A549 (cell line): ENCODE results near the gene TCF12. TPM values are rescaled to one million over a fixed set of nuclear protein-coding genes. Genes with fewer than 3 reads are reported as not detected.

Source experiments
- ATAC-seq, 2 experiments: fragments of 200-7000 bp in 1 of 2; fragments of >200 bp in 1 of 2; cut with Nextera tagmentation in 1 of 2; cut with Tn5 transposase in 1 of 2; 3 replicates each; pipeline versions ENCODE4 v1.8.0 to v1.9.1; 2018 to 2020; ENCODE audit warnings: mild to moderate bottlenecking in 1 of 2, moderate library complexity in 1 of 2
- CTCF ChIA-PET: fragments of 300-600 bp; sonication (Branson Sonifier 250); formaldehyde crosslinking; extraction: SDS; loops from one replicate; lab custom pipeline; 2021; ENCODE audit warnings: antibody characterized with exemption, inconsistent platforms; lab: Yijun Ruan, JAX
- POLR2A ChIA-PET: fragments of 350-600 bp; formaldehyde crosslinking; extraction: SDS; loops from one replicate; lab custom pipeline; 2021; ENCODE audit warnings: antibody characterized with exemption, inconsistent platforms; lab: Yijun Ruan, JAX
- DNase-seq, 2 experiments: peaks; one replicate each; pipeline versions ENCODE4 v3.0.0 to v3.0.0-alpha.2; 2011 to 2016; ENCODE audit warnings: low read depth in 1 of 2, low spot score in 1 of 2
- FAIRE-seq: peaks from 2 replicates; lab custom pipeline; 2011; peaks lifted over from hg19 to GRCh38; lab: Jason Lieb, UNC
- H3K27ac ChIP-seq, 2 experiments: fragments of >200 bp; sonication (Bioruptor Twin); formaldehyde crosslinking; 3 replicates each; pipeline ENCODE4 v1.5.1; 2016 to 2017
- H3K4me1 ChIP-seq: fragments of >200 bp; sonication (Bioruptor Twin); formaldehyde crosslinking; 3 replicates; pipeline ENCODE4 v1.6.1; 2016
- H3K4me2 ChIP-seq: fragments of >200 bp; sonication (Bioruptor Twin); formaldehyde crosslinking; 3 replicates; pipeline ENCODE4 v1.6.1; 2016
- H3K4me3 ChIP-seq: fragments of >200 bp; sonication (Bioruptor Twin); formaldehyde crosslinking; 3 replicates; pipeline ENCODE4 v1.5.1; 2016
- H3K9me3 ChIP-seq: fragments of >200 bp; sonication (Bioruptor Twin); formaldehyde crosslinking; 3 replicates; pipeline ENCODE4 v1.6.1; 2016
- ATOH8 ChIP-seq: fragments of 250-450 bp; sonication (Bioruptor Pico); IDR thresholded peaks from 2 replicates; pipeline ENCODE4 v1.5.0; 2020; ENCODE audit warnings: low read depth, mild to moderate bottlenecking, moderate library complexity
- BCL3 ChIP-seq: fragments of >200 bp; sonication (Bioruptor Twin); formaldehyde crosslinking; IDR thresholded peaks from 3 replicates; pipeline ENCODE4 v1.6.1; 2016
- CBX8 ChIP-seq: fragments of 200-600 bp; sonication (generic); IDR thresholded peaks from 2 replicates; pipeline ENCODE4 v1.6.1; 2016
- CEBPB ChIP-seq, 2 experiments: fragments of >200 bp in 1 of 2; sonication (Bioruptor Twin) in 1 of 2; formaldehyde crosslinking in 1 of 2; IDR thresholded peaks; 2 replicates each; pipeline ENCODE4 v1.6.1; 2012 to 2016
- CHD2 ChIP-seq: fragments of 150-350 bp; IDR thresholded peaks from 2 replicates; pipeline ENCODE4 v1.6.1; 2014; ENCODE audit warnings: low read length; ENCODE audit not compliant: partially characterized antibody
- CHD4 ChIP-seq: fragments of 200-600 bp; sonication (generic); IDR thresholded peaks from 2 replicates; pipeline ENCODE4 v1.6.1; 2016; ENCODE audit warnings: antibody characterized with exemption, mild to moderate bottlenecking, borderline replicate concordance
- CTCF ChIP-seq: fragments of >200 bp; sonication (Bioruptor Twin); formaldehyde crosslinking; IDR thresholded peaks from 3 replicates; pipeline ENCODE4 v1.5.1; 2016
- E2F6 ChIP-seq: IDR thresholded peaks from 2 replicates; pipeline ENCODE4 v1.6.1; 2012; ENCODE audit warnings: low read depth, borderline replicate concordance
- EHF ChIP-seq: fragments of 250-450 bp; sonication (Bioruptor Pico); IDR thresholded peaks from 2 replicates; pipeline ENCODE4 v1.5.0; 2020; ENCODE audit warnings: mild to moderate bottlenecking
- ELK1 ChIP-seq: fragments of 150-350 bp; IDR thresholded peaks from 2 replicates; pipeline ENCODE4 v1.6.1; 2014; ENCODE audit warnings: low read depth, mild to moderate bottlenecking, low read length
- ESRRA ChIP-seq: fragments of 150-350 bp; IDR thresholded peaks from 2 replicates; pipeline ENCODE4 v1.6.1; 2014; ENCODE audit warnings: mild to moderate bottlenecking, low read length, borderline replicate concordance
- FOXS1 ChIP-seq: fragments of 250-450 bp; sonication (Bioruptor Pico); IDR thresholded peaks from 2 replicates; pipeline ENCODE4 v1.5.0; 2020; ENCODE audit warnings: mild to moderate bottlenecking, moderate library complexity
- HDAC2 ChIP-seq: fragments of 200-600 bp; sonication (generic); IDR thresholded peaks from 2 replicates; pipeline ENCODE4 v1.6.1; 2016
- HOXB13 ChIP-seq: fragments of 250-450 bp; sonication (Bioruptor Pico); IDR thresholded peaks from 2 replicates; pipeline ENCODE4 v1.5.0; 2020; ENCODE audit warnings: low read depth, mild to moderate bottlenecking, moderate library complexity
- JUN ChIP-seq, 2 experiments: fragments of >200 bp; sonication (Bioruptor Twin); formaldehyde crosslinking; IDR thresholded peaks; 2 replicates in 1 of 2; 3 replicates in 1 of 2; pipeline ENCODE4 v1.6.1; 2016 to 2017
- JUNB ChIP-seq: fragments of >200 bp; sonication (Bioruptor Twin); formaldehyde crosslinking; IDR thresholded peaks from 2 replicates; pipeline ENCODE4 v1.6.1; 2016
- MAFK ChIP-seq: fragments of 450-650 bp; IDR thresholded peaks from 2 replicates; pipeline ENCODE4 v1.6.1; 2014; ENCODE audit not compliant: partially characterized antibody
- MAX ChIP-seq: IDR thresholded peaks from 2 replicates; pipeline ENCODE4 v1.6.1; 2012
- NFE2L2 ChIP-seq: fragments of 150-350 bp; conservative IDR thresholded peaks from 2 replicates; pipeline ENCODE4 v1.6.1; 2014; ENCODE audit warnings: low read length
- NPAS2 ChIP-seq: fragments of 250-450 bp; sonication (Bioruptor Pico); IDR thresholded peaks from 2 replicates; pipeline ENCODE4 v1.8.0; 2022; ENCODE audit warnings: mild to moderate bottlenecking, moderate library complexity, borderline replicate concordance
- NR3C1 ChIP-seq: fragments of >200 bp; sonication (Bioruptor Twin); formaldehyde crosslinking; IDR thresholded peaks from 3 replicates; pipeline ENCODE4 v1.6.1; 2017
- PHF8 ChIP-seq: fragments of 200-600 bp; sonication (generic); IDR thresholded peaks from 2 replicates; pipeline ENCODE4 v1.6.1; 2016; ENCODE audit warnings: low read depth, mild to moderate bottlenecking, antibody characterized with exemption, moderate library complexity, borderline replicate concordance
- RARB ChIP-seq: fragments of 250-450 bp; sonication (Bioruptor Pico); IDR thresholded peaks from 2 replicates; pipeline ENCODE4 v1.8.0; 2021; ENCODE audit warnings: mild to moderate bottlenecking, moderate library complexity
- RNF2 ChIP-seq: fragments of 200-600 bp; sonication (generic); IDR thresholded peaks from 2 replicates; pipeline ENCODE4 v1.6.1; 2016; ENCODE audit warnings: low read depth, mild to moderate bottlenecking, antibody characterized with exemption, moderate library complexity, borderline replicate concordance
- TP53 ChIP-seq: fragments of 250-450 bp; sonication (Bioruptor Pico); IDR thresholded peaks from 2 replicates; pipeline ENCODE4 v1.5.0; 2021; ENCODE audit warnings: mild to moderate bottlenecking, moderate library complexity
- ZFP36 ChIP-seq: fragments of 450-650 bp; IDR thresholded peaks from 2 replicates; pipeline ENCODE4 v1.6.1; 2014; ENCODE audit warnings: borderline replicate concordance; ENCODE audit not compliant: partially characterized antibody
- WGBS: methylation state at CpG from one replicate; pipeline ENCODE4 v1.1.6; 2017; ENCODE audit errors: missing lambda C conversion rate; 5-methylcytosine and 5-hydroxymethylcytosine counted together
- polyA plus RNA-seq, 4 experiments: library from polyadenylated mRNA; depleted of rRNA in 3 of 4; stranded (reverse); fragments of >200 nt; fragmentation: RNase III in 1 of 4; extraction: RNeasy Plus Mini Kit Qiagen cat#74134 plus additional on column Dnase treatment in 1 of 4; gene quantifications; 2 replicates in 3 of 4; 3 replicates in 1 of 4; pipeline ENCODE4 v1.2.3, GENCODE V29; 2011 to 2017

The TCF12 gene
- polyA plus RNA-seq, 2 of the 4 experiments (the other 2 are of a cell fraction), result 36.3 to 121 TPM

- no peak for TF ChIP-seq CEBPB (IDR thresholded peaks at IDR 0.05)
- no peak for TF ChIP-seq EHF (CRISPR knock-in tag)
- no peak for TF ChIP-seq NFE2L2
- TF ChIP-seq CHD2, result no peak
- no peak for TF ChIP-seq NR3C1
- TF ChIP-seq FOXS1 (CRISPR knock-in tag), result no peak
- TF ChIP-seq JUNB, result no peak
- TF ChIP-seq NPAS2 (CRISPR knock-in tag), result no peak
- no peak for TF ChIP-seq BCL3
- TF ChIP-seq CBX8, result no peak
- no peak for TF ChIP-seq CTCF
- no peak for TF ChIP-seq E2F6
- TF ChIP-seq HOXB13 (CRISPR knock-in tag), result no peak
- TF ChIP-seq, all 56 proteins: peak for 0
- DNase-seq (no peak), FAIRE-seq (no peak), ATAC-seq (no peak)
- Histone ChIP-seq H3K9me3 (no peaks in the 10 kb centered on the region), H3K27ac (no peak overlapping the region), H3K4me1 (no peaks in the 10 kb centered on the region), H3K4me3 (no peak overlapping the region), H3K4me2 (no peak overlapping the region)
- POLR2A ChIA-PET, result no interaction called here
- CTCF ChIA-PET, result interaction anchor here (1.2 kb wide), 1 partner anchor 203 kb away, joined by 3 read pairs; no protein-coding TSS in a partner anchor
- 89% methylated on average over 5 of the region's 5 CpGs for WGBS
These were observed 184.4 kb downstream of the TCF12 start for GRCh38 chr15:57102858-57103257.

- CTCF ChIA-PET, result no interaction called here
- no peak for DNase-seq
- no peak for ATAC-seq
- TF ChIP-seq TP53 (CRISPR knock-in tag) (no peak), ATOH8 (CRISPR knock-in tag) (no peak), MAFK (no peak), RNF2 (no peak), CHD4 (no peak)
- no peak overlapping the region for H3K4me2 ChIP-seq
- no peaks in the 10 kb centered on the region for H3K4me1 ChIP-seq
- no peaks in the 10 kb centered on the region for H3K9me3 ChIP-seq
- no peak overlapping the region for H3K27ac ChIP-seq
- no peak overlapping the region for H3K4me3 ChIP-seq
- 96% methylated on average over 2 of the region's 2 CpGs for WGBS
- POLR2A ChIA-PET, result no interaction called here
- no peak for FAIRE-seq
These were observed 189.9 kb downstream of the TCF12 start for GRCh38 chr15:57108296-57108695.

GRCh38 chr15:57109005-57109404 lies 190.6 kb downstream of the TCF12 start:
- H3K4me3 ChIP-seq, result no peak overlapping the region
- DNase-seq, result no peak
- no peaks in the 10 kb centered on the region for H3K4me1 ChIP-seq
- ChIA-PET CTCF (no interaction called here), POLR2A (no interaction called here)
- no peak for TF ChIP-seq BCL3
- TF ChIP-seq CHD4, result no peak
- no peak for TF ChIP-seq HDAC2
- TF ChIP-seq MAX, result no peak
- TF ChIP-seq TP53 (CRISPR knock-in tag), result no peak
- no peak for TF ChIP-seq ELK1
- TF ChIP-seq ESRRA, result no peak
- TF ChIP-seq JUN (IDR thresholded peaks at IDR 0.05), result no peak
- no peak for TF ChIP-seq PHF8
- TF ChIP-seq ZFP36, result no peak
- no peak for TF ChIP-seq CBX8
- no peak for TF ChIP-seq RARB
- H3K27ac ChIP-seq, result no peak overlapping the region
- no peaks in the 10 kb centered on the region for H3K9me3 ChIP-seq
- ATAC-seq, result no peak
- no peak overlapping the region for H3K4me2 ChIP-seq
- FAIRE-seq, result no peak
- 87% methylated on average over 2 of the region's 2 CpGs for WGBS
